Aorta (tissue), 5 donors: ENCODE results near the gene CD44. TPM values are rescaled to one million over a fixed set of nuclear protein-coding genes. Genes with fewer than 3 reads are reported as not detected.

ENCODE experiments used
- ATAC-seq: fragments of 200-7000 bp; cut with Tn5 transposase; one replicate; pipeline ENCODE4 v1.9.1; 2022; ENCODE audit warnings: moderate library complexity; ENCODE audit not compliant: low FRiP score
- DNase-seq, 2 donors: peaks; one replicate each; pipeline ENCODE4 v3.0.0-alpha.2; 2020
- H3K27ac ChIP-seq, 2 donors: one replicate each; pipeline ENCODE4 v1.5.1; 2013; ENCODE audit warnings: low read length in 2 of 2, mild to moderate bottlenecking in 2 of 2, moderate library complexity in 2 of 2, control low read depth in 1 of 2, inconsistent platforms in 1 of 2, low read depth in 1 of 2
- H3K27me3 ChIP-seq, 2 donors: one replicate each; pipeline ENCODE4 v1.6.1; 2013; ENCODE audit warnings: control low read depth in 1 of 2, low read length in 1 of 2, mild to moderate bottlenecking in 1 of 2, moderate library complexity in 1 of 2; ENCODE audit not compliant: insufficient read depth in 2 of 2, control insufficient read depth in 1 of 2
- H3K36me3 ChIP-seq, 2 donors: one replicate each; pipeline ENCODE4 v1.6.1; 2013; ENCODE audit warnings: control low read depth in 1 of 2, low read length in 1 of 2, mild to moderate bottlenecking in 1 of 2; ENCODE audit not compliant: insufficient read depth in 2 of 2, control insufficient read depth in 1 of 2
- H3K4me1 ChIP-seq, 2 donors: one replicate each; pipeline ENCODE4 v1.6.1; 2013; ENCODE audit warnings: low read length in 2 of 2, control low read depth in 1 of 2, mild to moderate bottlenecking in 1 of 2, moderate library complexity in 1 of 2; ENCODE audit not compliant: insufficient read depth in 2 of 2, control insufficient read depth in 1 of 2
- H3K4me3 ChIP-seq, 2 donors: one replicate each; pipeline ENCODE4 v1.5.1; 2013; ENCODE audit warnings: low read length in 2 of 2, control low read depth in 1 of 2, mild to moderate bottlenecking in 1 of 2
- H3K9me3 ChIP-seq: one replicate; pipeline ENCODE4 v1.6.1; 2013; ENCODE audit warnings: mild to moderate bottlenecking, low read length; ENCODE audit not compliant: control insufficient read depth
- WGBS, 2 donors: extraction: QIAGEN DNeasy Blood & Tissue Kit; methylation state at CpG; one replicate each; pipeline ENCODE4 v1.1.7; 2013; 5-methylcytosine and 5-hydroxymethylcytosine counted together
- intact Hi-C, 2 donors: fragments of 100-400 bp; cut with DNase I; formaldehyde crosslinking; loops; one replicate each; pipeline versions ENCODE4 v1.14.2 to v1.15.0; 2022
- polyA plus RNA-seq, 2 donors: library from polyadenylated mRNA; stranded (reverse); fragments of 200-250 nt; gene quantifications; one replicate each; pipeline ENCODE4 v1.2.3, GENCODE V29; 2013
- total RNA-seq, 2 donors: library from RNA; stranded (reverse); fragmentation: NEBNext Ultra II Directional; extraction: Animal tissue kit (Norgen Biotek cat#: 25700); gene quantifications; one replicate each; pipeline ENCODE4 v1.2.1, GENCODE V29; 2021
- donor health status: healthy with polysubstance abuse.
- donor health status: Bipolar disorder and iron deficiency.
- donor health status: DM: no; HTN: no; CAD: no.
- donor health status: DM: no; HTN: no; CAD: no.
- donor health status: DM: yes; HTN: yes; CAD: no.

The CD44 gene
- total and polyA plus RNA-seq, 4 donors: 70.0 to 462 (median 217) TPM

- H3K27ac ChIP-seq: no peak overlapping the region
- no peaks in the 10 kb centered on the region for H3K36me3 ChIP-seq
- peaks cover 3 to 8% of the 10 kb centered on the region in 2 donors for H3K4me1 ChIP-seq
- 82 to 84% methylated on average over 2 of the region's 2 CpGs for WGBS, 2 donors
- H3K4me3 ChIP-seq: no peak overlapping the region
- H3K9me3 ChIP-seq: no peaks in the 10 kb centered on the region
- ATAC-seq: no peak
- intact Hi-C loops: loop anchor here in 1 of 2 donors (10.0 kb wide), 1 partner anchor 109 kb away; no protein-coding TSS in a partner anchor
- no peak for DNase-seq
- no peaks in the 10 kb centered on the region for H3K27me3 ChIP-seq
Measured at GRCh38 chr11:35255514-35255913, 116.5 kb downstream of the CD44 start.

GRCh38 chr11:35256296-35256695 lies 117.3 kb downstream of the CD44 start:
- no peak for ATAC-seq

GRCh38 chr11:35257281-35257680 lies 118.3 kb downstream of the CD44 start:
- 65 to 66% methylated on average over 2 of the region's 2 CpGs for WGBS, 2 donors
- Histone ChIP-seq H3K36me3 (no peaks in the 10 kb centered on the region), H3K27ac (no peak overlapping the region), H3K4me1 (peaks cover 3 to 8% of the 10 kb centered on the region in 2 donors), H3K4me3 (no peak overlapping the region), H3K9me3 (no peaks in the 10 kb centered on the region), H3K27me3 (no peaks in the 10 kb centered on the region)
- no peak for ATAC-seq
- intact Hi-C loops: loop anchor here in 1 of 2 donors (10.0 kb wide), 1 partner anchor 108 kb away; no protein-coding TSS in a partner anchor
- no peak for DNase-seq

More at GRCh38 chr11:35256296-35256695, 117.3 kb downstream of the CD44 start:
- H3K4me3 ChIP-seq: no peak overlapping the region
- H3K4me1 ChIP-seq: peaks cover 3 to 8% of the 10 kb centered on the region in 2 donors
- no peaks in the 10 kb centered on the region for H3K36me3 ChIP-seq
- DNase-seq: no peak
- H3K27ac ChIP-seq: no peak overlapping the region
- no peaks in the 10 kb centered on the region for H3K9me3 ChIP-seq
- no peaks in the 10 kb centered on the region for H3K27me3 ChIP-seq
- intact Hi-C loops: loop anchor here in 1 of 2 donors (10.0 kb wide), 1 partner anchor 109 kb away; no protein-coding TSS in a partner anchor

- H3K27me3 ChIP-seq: no peaks in the 10 kb centered on the region
- DNase-seq (no peak), ATAC-seq (no peak)
- 49 to 50% methylated on average over 2 of the region's 2 CpGs for WGBS, 2 donors
- intact Hi-C loops: loop anchor here in 1 of 2 donors (10.0 kb wide), 1 partner anchor 105 kb away; no protein-coding TSS in a partner anchor
- peaks cover under 1 to 8% of the 10 kb centered on the region in 2 donors for H3K4me1 ChIP-seq
- H3K27ac ChIP-seq: no peak overlapping the region
- H3K9me3 ChIP-seq: no peaks in the 10 kb centered on the region
- H3K4me3 ChIP-seq: no peak overlapping the region
- H3K36me3 ChIP-seq: no peaks in the 10 kb centered on the region
Measured at GRCh38 chr11:35259529-35259928, 120.6 kb downstream of the CD44 start.

- Histone ChIP-seq H3K9me3 (no peaks in the 10 kb centered on the region), H3K36me3 (no peaks in the 10 kb centered on the region), H3K27ac (peak overlapping the region in 1 of 2 donors; percentile 28), H3K4me3 (no peak overlapping the region), H3K27me3 (no peaks in the 10 kb centered on the region), H3K4me1 (peaks cover 0 to 8% of the 10 kb centered on the region in 2 donors)
- ATAC-seq (peak; percentile 54), DNase-seq (no peak)
- intact Hi-C loops: no loop called here
- 3 to 6% methylated on average over 10 of the region's 10 CpGs for WGBS, 2 donors
Measured at GRCh38 chr11:35260342-35260985, 121.5 kb downstream of the CD44 start.

- DNase-seq: no peak
- Histone ChIP-seq H3K4me1 (peaks cover 2 to 8% of the 10 kb centered on the region in 2 donors), H3K36me3 (no peaks in the 10 kb centered on the region), H3K9me3 (no peaks in the 10 kb centered on the region), H3K27me3 (no peaks in the 10 kb centered on the region), H3K27ac (no peak overlapping the region), H3K4me3 (no peak overlapping the region)
- intact Hi-C loops: no loop called here
- WGBS, 2 donors: 54 to 86% methylated on average over 1 of the region's 1 CpG
- no peak for ATAC-seq
Measured at GRCh38 chr11:35261197-35261596, 122.2 kb downstream of the CD44 start.

- Histone ChIP-seq H3K27ac (no peak overlapping the region), H3K4me3 (no peak overlapping the region), H3K4me1 (peaks cover under 1 to 2% of the 10 kb centered on the region in 2 donors), H3K27me3 (no peaks in the 10 kb centered on the region), H3K9me3 (no peaks in the 10 kb centered on the region), H3K36me3 (no peaks in the 10 kb centered on the region)
- intact Hi-C loops: no loop called here
- no peak for ATAC-seq
- DNase-seq: no peak
- 90 to 94% methylated on average over 3 of the region's 3 CpGs for WGBS, 2 donors
Measured at GRCh38 chr11:35262056-35262455, 123.1 kb downstream of the CD44 start.

- H3K27ac ChIP-seq: no peak overlapping the region
- no peaks in the 10 kb centered on the region for H3K27me3 ChIP-seq
- H3K9me3 ChIP-seq: no peaks in the 10 kb centered on the region
- DNase-seq: no peak
- H3K4me1 ChIP-seq: peaks cover 0 to 2% of the 10 kb centered on the region in 2 donors
- no peak overlapping the region for H3K4me3 ChIP-seq
- H3K36me3 ChIP-seq: no peaks in the 10 kb centered on the region
- ATAC-seq: no peak
- intact Hi-C loops: no loop called here
Measured at GRCh38 chr11:35262735-35263134, 123.8 kb downstream of the CD44 start.

GRCh38 chr11:35265755-35266454 lies 126.9 kb downstream of the CD44 start:
- H3K27ac ChIP-seq: no peak overlapping the region
- intact Hi-C loops: no loop called here
- WGBS, 2 donors: 78 to 79% methylated on average over 3 of the region's 3 CpGs
- no peaks in the 10 kb centered on the region for H3K36me3 ChIP-seq
- ATAC-seq: no peak
- no peaks in the 10 kb centered on the region for H3K27me3 ChIP-seq
- no peak overlapping the region for H3K4me3 ChIP-seq
- DNase-seq: no peak
- peaks cover 0 to 2% of the 10 kb centered on the region in 2 donors for H3K4me1 ChIP-seq
- no peaks in the 10 kb centered on the region for H3K9me3 ChIP-seq
